B cell (primary cell): ENCODE results near the gene ARHGAP18. TPM values are rescaled to one million over a fixed set of nuclear protein-coding genes. Genes with fewer than 3 reads are reported as not detected.

Experiments used
- ATAC-seq: fragments of 200-7000 bp; cut with Tn5 transposase; one replicate; pipeline ENCODE4 v1.10.0; 2021; ENCODE audit warnings: low read depth, mild to moderate bottlenecking, moderate number of reproducible peaks, moderate library complexity
- CTCF ChIA-PET: fragments of 350-600 bp; sonication (Branson Sonifier 250); formaldehyde crosslinking; loops from one replicate; lab custom pipeline; 2021; ENCODE audit warnings: antibody characterized with exemption, inconsistent platforms; lab: Charles Lee
- POLR2A ChIA-PET: fragments of 350-600 bp; sonication (Branson Sonifier 250); formaldehyde crosslinking; loops from one replicate; lab custom pipeline; 2021; ENCODE audit warnings: antibody characterized with exemption; lab: Charles Lee
- DNase-seq: peaks from one replicate; pipeline ENCODE4 v3.0.0; 2013
- H2AFZ ChIP-seq: 2 replicates; pipeline ENCODE4 v1.6.1; 2012; ENCODE audit warnings: mild to moderate bottlenecking, low read depth, low read length; ENCODE audit not compliant: insufficient read depth, poor library complexity, severe bottlenecking
- H3K27ac ChIP-seq, 2 donors: 1 replicate in 1 of 2; 2 replicates in 1 of 2; pipeline ENCODE4 v1.5.1; 2012 to 2013; ENCODE audit warnings: low read length in 2 of 2, mild to moderate bottlenecking in 2 of 2, moderate library complexity in 1 of 2
- H3K27me3 ChIP-seq, 4 experiments: fragments of 200-600 bp in 1 of 4; sonication (generic) in 1 of 4; replicated peaks in 1 of 4; 1 replicate in 2 of 4; 2 replicates in 2 of 4; pipeline versions ENCODE4 v1.6.1 to v1.7.0; 2013 to 2016; ENCODE audit warnings: low read length in 3 of 4, mild to moderate bottlenecking in 2 of 4, mixed read lengths in 1 of 4, moderate library complexity in 1 of 4; ENCODE audit not compliant: insufficient read depth in 4 of 4, control insufficient read depth in 3 of 4; ENCODE audit errors: control extremely low read depth in 1 of 4
- H3K36me3 ChIP-seq, 2 experiments: replicated peaks in 1 of 2; 1 replicate in 1 of 2; 2 replicates in 1 of 2; pipeline versions ENCODE4 v1.6.1 to v1.7.1; 2013; ENCODE audit warnings: low read length in 1 of 2; ENCODE audit not compliant: insufficient read depth in 2 of 2, control insufficient read depth in 1 of 2; ENCODE audit errors: control extremely low read depth in 1 of 2, extremely low read depth in 1 of 2
- H3K4me1 ChIP-seq, 2 donors: fragments of 200-600 bp in 1 of 2; sonication (generic) in 1 of 2; 1 replicate in 1 of 2; 2 replicates in 1 of 2; pipeline versions ENCODE4 v1.5.1 to v1.6.1; 2013 to 2017; ENCODE audit warnings: low read length in 2 of 2; ENCODE audit not compliant: control insufficient read depth in 2 of 2, insufficient read depth in 2 of 2
- H3K4me2 ChIP-seq: replicated peaks from 2 replicates; pipeline ENCODE3; 2012; ENCODE audit warnings: mild to moderate bottlenecking, low read depth, low read length; ENCODE audit not compliant: poor library complexity, severe bottlenecking
- H3K4me3 ChIP-seq, 5 experiments: fragments of 200-600 bp in 1 of 5; sonication (generic) in 1 of 5; 1 replicate in 3 of 5; 2 replicates in 2 of 5; pipeline versions ENCODE4 v1.5.1 to v1.7.0; 2011 to 2016; ENCODE audit warnings: low read length in 4 of 5, mild to moderate bottlenecking in 4 of 5, low read depth in 2 of 5, control low read depth in 1 of 5, moderate library complexity in 1 of 5; ENCODE audit not compliant: insufficient read depth in 1 of 5; ENCODE audit errors: control extremely low read depth in 1 of 5, extremely low read depth in 1 of 5
- H3K79me2 ChIP-seq: fragments of 200-600 bp; sonication (generic); one replicate; pipeline ENCODE4 v1.6.0; 2016; ENCODE audit warnings: low read length; ENCODE audit not compliant: control insufficient read depth, insufficient read depth
- H3K9ac ChIP-seq: fragments of 200-600 bp; sonication (generic); 2 replicates; pipeline ENCODE4 v1.6.1; 2017; ENCODE audit warnings: mild to moderate bottlenecking, low read length, moderate library complexity
- H3K9me3 ChIP-seq, 3 donors: one replicate each; pipeline versions ENCODE4 v1.6.1 to v1.7.1; 2013; ENCODE audit warnings: low read length in 2 of 3; ENCODE audit not compliant: control insufficient read depth in 2 of 3, insufficient read depth in 1 of 3; ENCODE audit errors: control extremely low read depth in 1 of 3
- H4K20me1 ChIP-seq: 2 replicates; pipeline ENCODE4 v1.6.0; 2012; ENCODE audit warnings: mild to moderate bottlenecking, low read length; ENCODE audit not compliant: insufficient read depth, control insufficient read depth, poor library complexity, severe bottlenecking
- H3K27ac Mint-ChIP-seq: one replicate; pipeline ENCODE4 v1.8.0; 2021; ENCODE audit warnings: mixed read lengths
- H3K27me3 Mint-ChIP-seq: one replicate; pipeline ENCODE4 v1.8.0; 2021; ENCODE audit warnings: mixed read lengths
- H3K4me1 Mint-ChIP-seq: one replicate; pipeline ENCODE4 v1.8.0; 2021; ENCODE audit warnings: mixed read lengths
- H3K4me3 Mint-ChIP-seq: one replicate; pipeline ENCODE4 v1.8.0; 2021; ENCODE audit warnings: mixed read lengths
- H3K9me3 Mint-ChIP-seq: one replicate; pipeline ENCODE4 v1.8.0; 2022; ENCODE audit warnings: mixed read lengths; ENCODE audit not compliant: insufficient read depth
- CTCF ChIP-seq: fragments of 200-600 bp; IDR thresholded peaks from one replicate; pipeline ENCODE4 v1.8.0; 2022; ENCODE audit warnings: antibody characterized with exemption, mild to moderate bottlenecking
- EZH2 ChIP-seq: IDR thresholded peaks from 2 replicates; pipeline ENCODE4 v1.6.1; 2012; ENCODE audit warnings: borderline replicate concordance, low read depth, mild to moderate bottlenecking, moderate library complexity, low read length; ENCODE audit not compliant: insufficient read depth, poor library complexity, severe bottlenecking
- WGBS: methylation state at CpG from one replicate; pipeline ENCODE4 v1.1.5; 2013; ENCODE audit warnings: missing lambda C conversion rate; ENCODE audit not compliant: insufficient coverage; 5-methylcytosine and 5-hydroxymethylcytosine counted together
- intact Hi-C: fragments of 100-400 bp; cut with micrococcal nuclease; formaldehyde crosslinking; loops from one replicate; pipeline ENCODE4 v1.10.0; 2022
- polyA plus RNA-seq: library from polyadenylated mRNA; depleted of rRNA; stranded (reverse); fragments of >200 nt; gene quantifications from 2 replicates; pipeline ENCODE4 v1.2.3, GENCODE V29; 2012
- total RNA-seq, 2 donors: library from RNA; stranded (reverse); fragments of 120-200 nt in 1 of 2; gene quantifications; 1 replicate in 1 of 2; 2 replicates in 1 of 2; pipeline versions ENCODE4 v1.2.3 to v1.2.4, GENCODE V29; 2013 to 2022

The ARHGAP18 gene
- total and polyA plus RNA-seq, 2 donors (not counting 1 experiment from before 2014, with no cell fraction given) = 0.95 to 3.9 TPM

GRCh38 chr6:129672881-129673631, 36.9 kb downstream of the ARHGAP18 start:
- Histone ChIP-seq H4K20me1 (no peaks in the 10 kb centered on the region), H3K9me3 (no peaks in the 10 kb centered on the region), H3K79me2 (peaks cover 4% of the 10 kb centered on the region), H3K9ac (no peak overlapping the region), H3K36me3 (no peaks in the 10 kb centered on the region), H3K4me2 (peak overlapping the region; percentile 0), H3K27ac (peak overlapping the region in 1 of 2 donors; percentile 43), H3K4me3 (no peak overlapping the region), H3K27me3 (no peaks in the 10 kb centered on the region), H3K4me1 (peaks cover 12 to 14% of the 10 kb centered on the region in 2 donors), H2AFZ (peak overlapping the region; percentile 74)
- intact Hi-C loops = loop anchor here (1.0 to 10.0 kb wide), 5 partner anchors 11 to 441 kb away; partner anchors contain the start of gene ARHGAP18
- Mint-ChIP-seq H3K27ac (peak overlapping the region; percentile 70), H3K9me3 (peaks cover 2% of the 10 kb centered on the region), H3K4me1 (peaks cover 21% of the 10 kb centered on the region), H3K27me3 (no peaks in the 10 kb centered on the region), H3K4me3 (peak overlapping the region; percentile 17)
- DNase-seq (no peak), ATAC-seq (peak; percentile 32)
- ChIA-PET POLR2A (no interaction called here), CTCF (interaction anchor here (0.6 to 7.1 kb wide), 8 partner anchors 10 to 348 kb away, joined by 3 to 46 read pairs (median 4); partner anchors contain the start of gene ARHGAP18)
- TF ChIP-seq EZH2 (no peak), CTCF (no peak)
- WGBS = no CpG with 5 or more reads among the region's 2 CpGs

DNA sequence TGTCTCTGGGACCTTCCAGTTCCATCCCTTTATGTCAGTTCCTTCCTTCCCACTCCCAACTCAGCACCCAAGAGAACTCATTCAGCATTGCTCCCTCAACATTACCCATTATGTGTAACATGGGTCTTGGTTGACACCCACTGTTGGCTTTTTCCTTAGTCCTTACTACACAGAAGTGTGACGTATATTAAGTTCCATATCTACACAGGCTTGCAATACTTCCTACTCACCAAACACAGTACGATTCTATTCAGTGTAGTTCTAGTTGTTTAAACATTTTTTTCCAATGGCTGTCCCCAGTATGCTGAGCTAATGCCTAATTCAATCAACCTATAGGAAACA, 37.7 kb downstream of the ARHGAP18 start:
- Histone ChIP-seq H3K4me2 (peak overlapping the region; percentile 44), H3K4me3 (peak overlapping the region in 3 of 5 experiments; percentile 27 to 46 (median 31)), H3K9me3 (no peaks in the 10 kb centered on the region), H4K20me1 (no peaks in the 10 kb centered on the region), H3K79me2 (peaks cover 4% of the 10 kb centered on the region), H3K36me3 (no peaks in the 10 kb centered on the region), H3K27me3 (no peaks in the 10 kb centered on the region), H2AFZ (peak overlapping the region; percentile 74), H3K27ac (peak overlapping the region in 1 of 2 donors; percentile 43), H3K4me1 (peaks cover 12 to 14% of the 10 kb centered on the region in 2 donors), H3K9ac (peak overlapping the region; percentile 35)
- ChIA-PET CTCF (interaction anchor here (0.6 to 7.1 kb wide), 9 partner anchors 11 to 349 kb away, joined by 3 to 46 read pairs (median 3); partner anchors contain the start of gene ARHGAP18), POLR2A (no interaction called here)
- no peak for DNase-seq
- TF ChIP-seq CTCF (no peak), EZH2 (no peak)
- Mint-ChIP-seq H3K27ac (peak overlapping the region; percentile 70), H3K4me1 (peaks cover 21% of the 10 kb centered on the region), H3K27me3 (no peaks in the 10 kb centered on the region), H3K4me3 (peak overlapping the region; percentile 74), H3K9me3 (peaks cover 2% of the 10 kb centered on the region)
- no peak for ATAC-seq
- intact Hi-C loops = loop anchor here (1.0 to 10.0 kb wide), 5 partner anchors 12 to 440 kb away; partner anchors contain the start of gene ARHGAP18
- no CpG with 5 or more reads among the region's 2 CpGs for WGBS
